CD4-positive, alpha-beta T cell treated with Interleukin-6 at 100 ng/mL for 8 hours (primary cell): Measurements from ENCODE around the gene SCGB1A1.
A peak's percentile ranks its signal among the peaks of the same experiment; 100 is the strongest.

Source experiments
- DNase-seq: peaks from one replicate; pipeline ENCODE4 v3.0.0-alpha.2; 2020; ENCODE audit warnings: mixed read lengths, low spot score

SCGB1A1 gene

GRCh38 chr11:62398011-62398994 lies 20.5 kb upstream of the SCGB1A1 start:
- DNase-seq, result no peak

GRCh38 chr11:62399172-62399877 lies 19.5 kb upstream of the SCGB1A1 start:
- DNase-seq, result no peak

GRCh38 chr11:62399878-62400266 lies 19.0 kb upstream of the SCGB1A1 start:
- DNase-seq, result no peak

DNA sequence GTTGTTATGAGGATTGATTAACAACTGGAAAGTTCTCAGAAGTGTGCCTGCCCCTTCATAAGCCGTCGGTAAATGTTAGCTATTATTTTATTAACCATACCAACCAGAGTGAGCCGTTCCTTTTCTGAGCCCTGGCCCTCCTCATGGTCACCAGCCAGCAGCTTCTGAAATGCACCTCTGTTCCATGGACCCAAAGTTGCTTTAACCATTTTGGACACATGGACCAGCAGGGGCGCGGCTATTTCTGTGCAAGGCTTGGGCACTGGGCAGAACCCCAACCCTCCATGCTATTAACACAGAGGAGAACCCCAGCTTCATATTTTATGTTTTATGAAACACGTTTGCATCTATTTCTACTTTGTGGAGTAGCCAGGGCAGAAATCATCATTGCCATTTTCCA lies 18.6 kb upstream of the SCGB1A1 start:
- DNase-seq, result no peak

GRCh38 chr11:62400760-62401159 lies 18.1 kb upstream of the SCGB1A1 start:
- DNase-seq, result no peak

DNA sequence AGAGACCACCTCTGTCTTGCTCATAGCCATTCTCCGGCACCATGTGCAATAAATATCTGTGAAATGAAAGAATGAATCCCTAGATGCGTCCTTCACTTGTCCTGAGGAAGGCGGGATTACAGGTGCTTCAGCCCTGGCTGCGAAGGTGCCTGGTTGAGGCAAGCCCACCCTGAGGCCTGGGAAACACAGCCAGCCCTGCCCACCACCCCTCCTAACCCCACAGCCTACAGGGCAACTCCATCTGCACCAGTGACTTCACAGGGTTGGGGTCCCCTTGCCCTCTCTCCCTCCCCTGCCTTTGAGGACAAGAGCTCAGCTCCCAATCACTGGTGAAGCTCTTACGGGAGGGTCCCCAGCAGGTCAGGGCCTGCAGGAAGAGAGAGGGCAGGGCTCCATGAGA lies 17.5 kb upstream of the SCGB1A1 start:
- DNase-seq, result no peak

DNA sequence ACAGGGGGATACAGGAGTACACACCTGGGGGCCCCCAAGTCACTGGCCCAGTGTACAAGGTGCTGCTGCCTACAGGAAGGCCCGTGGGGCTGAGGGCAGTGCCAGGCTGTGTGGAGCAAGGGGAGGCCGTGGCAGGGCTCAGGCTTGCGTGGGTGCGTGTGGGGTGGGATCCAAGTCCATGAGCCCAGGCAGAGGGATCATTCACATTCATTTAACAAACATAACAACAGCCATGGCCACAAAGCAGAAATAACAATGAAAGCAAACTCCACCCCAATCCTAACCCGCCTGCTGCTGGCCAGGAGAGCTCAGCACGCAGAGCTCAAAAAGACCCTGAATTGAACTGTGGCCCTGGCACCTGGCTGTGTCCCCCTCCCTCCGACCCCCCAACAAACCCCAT lies 17.0 kb upstream of the SCGB1A1 start:
- no peak for DNase-seq

DNA sequence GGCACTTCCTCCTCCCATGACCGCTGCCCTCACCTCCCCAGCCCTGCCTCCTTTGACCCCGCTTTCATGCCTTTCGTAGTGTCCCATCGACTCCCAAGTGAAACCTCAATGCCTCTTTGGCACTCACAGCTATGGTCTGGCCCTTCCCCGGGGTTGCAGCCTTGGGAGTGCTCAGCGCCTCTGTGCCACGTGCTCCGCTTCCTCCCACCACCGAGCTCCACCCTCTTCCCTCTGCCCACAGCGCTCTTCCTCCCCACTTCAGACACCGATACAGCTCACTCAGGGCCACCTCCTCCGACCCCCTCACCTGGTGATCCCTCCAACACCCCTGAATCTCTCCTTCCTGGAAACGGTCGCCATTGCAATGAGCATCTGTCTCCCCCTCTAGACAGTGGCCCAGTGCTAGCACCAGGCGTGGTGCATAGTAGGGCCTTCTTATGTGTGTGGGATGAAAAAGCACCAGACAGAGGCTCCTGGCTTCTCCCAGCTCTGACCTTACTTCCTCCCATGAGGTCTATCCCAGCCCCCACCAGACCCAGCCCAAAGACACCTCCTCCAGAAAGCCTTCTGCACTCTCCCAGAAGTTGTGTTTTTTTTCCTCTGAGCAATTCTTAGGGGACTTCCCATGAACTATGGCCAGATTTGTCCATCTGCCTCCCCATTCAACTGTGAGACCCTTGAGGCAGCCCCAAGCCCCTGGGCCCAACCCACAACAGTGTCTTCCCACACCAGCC lies 16.4 kb upstream of the SCGB1A1 start:
- peak; percentile 66 for DNase-seq

DNA sequence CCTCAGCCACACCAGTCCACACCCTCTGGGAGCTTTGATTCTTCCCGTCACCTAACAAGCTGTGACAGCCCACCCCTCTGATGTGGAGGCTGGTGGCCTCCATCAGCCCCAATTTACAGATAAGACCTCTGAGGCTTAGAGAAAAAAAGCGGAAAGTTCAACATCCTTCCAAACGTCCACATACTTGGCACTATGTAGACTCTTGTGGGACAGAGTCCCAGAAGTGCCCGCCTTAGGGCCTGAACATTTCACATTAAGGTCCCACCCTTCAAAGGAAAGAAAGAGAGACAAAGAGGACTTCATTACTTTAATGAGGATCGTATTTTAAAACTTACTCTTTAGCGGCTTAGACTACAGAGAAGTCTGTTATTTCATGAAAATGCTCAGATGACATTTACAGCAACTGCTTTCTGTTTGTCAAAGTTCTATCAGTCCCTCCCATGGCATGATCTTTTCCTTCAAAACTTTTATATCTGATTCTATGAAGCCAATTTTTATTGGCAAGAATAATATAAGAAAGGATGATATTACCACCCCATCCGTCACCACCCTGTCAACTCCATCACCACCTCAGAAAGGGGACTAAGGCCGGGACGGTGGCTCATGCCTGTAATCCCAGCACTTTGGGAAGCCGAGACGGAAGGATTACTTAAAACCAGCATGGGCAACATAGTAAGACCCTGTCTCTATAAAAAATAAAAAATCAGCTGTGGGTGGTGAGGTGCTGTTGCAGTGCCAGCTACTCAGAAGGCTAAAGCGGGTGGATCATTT lies 15.7 kb upstream of the SCGB1A1 start:
- no peak for DNase-seq

DNA sequence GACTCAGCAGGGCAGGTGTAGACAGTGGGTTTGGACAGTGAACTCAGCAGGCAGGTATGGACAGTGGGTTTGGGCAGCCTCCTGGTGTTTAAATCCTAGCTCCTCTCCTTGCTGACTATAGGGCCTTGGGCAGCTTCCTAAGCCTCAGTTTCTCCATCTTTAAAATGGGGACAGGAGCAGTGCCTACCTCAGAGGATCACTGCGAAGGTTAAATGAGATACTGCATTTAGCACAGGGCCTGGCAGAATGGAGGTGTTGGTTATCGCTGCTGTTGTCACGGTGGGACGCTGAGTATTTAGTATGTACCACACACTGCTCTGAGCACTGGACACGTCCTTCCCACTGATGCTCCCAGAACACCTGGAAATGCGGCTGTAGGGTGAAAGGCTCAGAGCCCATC lies 14.4 kb upstream of the SCGB1A1 start:
- no peak for DNase-seq

GRCh38 chr11:62404901-62405300 lies 13.9 kb upstream of the SCGB1A1 start:
- no peak for DNase-seq

GRCh38 chr11:62406034-62406433 lies 12.8 kb upstream of the SCGB1A1 start:
- no peak for DNase-seq

DNA sequence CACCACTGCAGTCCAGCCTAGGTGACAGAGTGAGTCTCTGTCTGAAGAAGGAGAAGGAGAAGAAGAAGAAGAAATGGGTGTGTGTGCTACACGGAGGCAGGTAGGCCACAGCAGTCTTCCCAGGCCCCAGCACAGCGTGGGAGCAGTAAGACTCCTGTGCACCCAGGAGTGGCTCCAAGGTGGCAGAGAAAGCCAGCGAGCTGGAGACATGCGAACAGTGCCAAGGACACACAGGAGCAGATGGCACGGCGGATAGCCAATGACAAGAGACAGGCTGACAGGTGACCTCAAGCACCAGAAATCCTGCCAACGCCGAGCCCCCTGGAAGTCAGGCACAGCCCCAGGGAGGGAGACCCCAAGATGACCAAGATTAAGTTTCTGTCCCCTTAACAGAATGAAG lies 9.0 kb upstream of the SCGB1A1 start:
- DNase-seq, result no peak

GRCh38 chr11:62410972-62411371 lies 7.9 kb upstream of the SCGB1A1 start:
- no peak for DNase-seq

DNA sequence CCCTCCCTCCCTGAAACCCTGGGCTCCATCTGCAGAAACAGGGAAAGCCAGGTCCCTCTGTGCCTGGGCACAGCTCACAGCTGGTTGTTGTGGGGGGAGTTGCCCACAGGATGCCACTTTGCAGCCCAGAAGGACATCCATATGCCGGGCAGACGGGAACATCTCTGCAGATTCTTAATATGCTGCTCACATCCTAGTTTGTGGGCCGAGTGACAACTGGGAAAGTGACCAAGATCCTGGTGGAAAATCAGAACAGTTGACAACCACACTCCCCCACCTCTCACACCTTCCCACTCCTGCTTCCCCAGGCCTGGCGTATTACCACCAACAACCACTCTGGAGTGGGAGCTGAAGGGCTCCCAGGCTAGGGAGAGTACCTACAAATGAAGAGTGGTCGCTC lies 7.3 kb upstream of the SCGB1A1 start:
- no peak for DNase-seq

- no peak for DNase-seq
Observed at GRCh38 chr11:62413060-62413696, 5.7 kb upstream of the SCGB1A1 start.

DNA sequence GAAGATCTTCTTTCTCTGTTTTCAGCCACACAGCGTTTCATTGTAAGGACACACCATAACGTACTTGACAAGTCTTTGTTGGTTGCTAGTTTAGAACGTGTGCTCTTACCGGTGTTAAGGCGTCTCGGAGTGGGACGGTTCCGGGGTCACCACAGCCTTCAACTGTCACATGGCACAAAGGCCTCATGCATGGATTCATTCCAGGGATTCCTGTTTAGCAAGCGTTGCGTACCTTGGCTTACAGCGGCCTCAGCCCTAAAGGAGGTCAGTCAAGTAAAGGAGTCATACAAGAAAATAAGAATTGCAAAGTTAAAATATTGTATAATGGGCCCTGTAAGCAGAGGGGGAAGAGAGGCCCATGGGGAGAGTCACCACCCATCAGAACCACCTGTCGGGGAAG lies 2.2 kb upstream of the SCGB1A1 start:
- no peak for DNase-seq

- DNase-seq, result no peak
Observed at GRCh38 chr11:62418136-62418535, 697 bp upstream of the SCGB1A1 start.

DNA sequence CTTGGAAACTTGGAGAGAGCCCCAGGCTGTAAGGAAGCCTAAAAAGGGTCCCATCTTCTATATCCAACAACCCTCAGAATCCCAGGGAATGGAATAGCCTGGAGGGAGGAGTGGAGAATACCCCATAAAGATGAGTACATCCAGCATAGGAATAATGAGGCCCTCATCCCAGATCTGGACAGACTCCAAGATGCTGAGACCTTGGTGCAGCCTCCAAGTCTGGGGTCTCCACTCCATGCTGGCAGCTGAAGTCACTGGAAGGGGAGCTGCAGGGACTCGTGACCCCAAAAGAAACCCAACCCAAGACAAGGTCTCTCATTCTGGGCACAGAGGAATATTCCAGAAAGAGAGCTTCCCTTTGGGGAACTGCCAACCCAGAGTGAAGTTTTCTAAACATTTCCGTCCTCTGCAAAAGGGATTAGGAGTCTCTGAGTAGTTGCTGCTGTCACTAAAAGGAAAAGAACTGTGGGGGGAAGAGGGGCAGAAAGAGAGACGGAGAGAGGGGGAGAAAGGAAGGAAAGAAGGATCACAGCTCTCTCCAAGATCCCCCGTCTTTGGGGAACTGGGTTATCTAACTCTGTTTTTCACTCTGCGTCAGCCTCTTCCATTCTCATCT lies 589 bp downstream of the SCGB1A1 start:
- DNase-seq, result no peak

DNA sequence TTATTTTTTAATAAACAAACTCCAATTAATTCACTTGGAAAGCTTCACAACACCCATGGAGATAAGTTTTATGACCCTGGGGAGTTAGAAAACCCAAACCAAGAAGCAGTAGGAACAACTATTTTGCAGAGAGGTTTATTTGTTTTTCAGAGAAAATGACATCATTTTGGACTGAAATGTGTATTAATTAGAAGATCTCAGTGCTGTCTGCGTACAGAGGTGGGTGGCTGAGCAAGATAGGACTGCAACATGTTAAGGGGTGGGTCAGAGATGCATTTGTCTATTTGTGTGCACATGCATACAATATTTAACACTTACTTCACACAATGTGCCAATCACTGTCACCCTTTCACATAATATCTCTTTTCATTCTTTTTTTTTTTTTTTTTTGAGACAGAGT lies 1.1 kb downstream of the SCGB1A1 start:
- DNase-seq, result no peak

DNA sequence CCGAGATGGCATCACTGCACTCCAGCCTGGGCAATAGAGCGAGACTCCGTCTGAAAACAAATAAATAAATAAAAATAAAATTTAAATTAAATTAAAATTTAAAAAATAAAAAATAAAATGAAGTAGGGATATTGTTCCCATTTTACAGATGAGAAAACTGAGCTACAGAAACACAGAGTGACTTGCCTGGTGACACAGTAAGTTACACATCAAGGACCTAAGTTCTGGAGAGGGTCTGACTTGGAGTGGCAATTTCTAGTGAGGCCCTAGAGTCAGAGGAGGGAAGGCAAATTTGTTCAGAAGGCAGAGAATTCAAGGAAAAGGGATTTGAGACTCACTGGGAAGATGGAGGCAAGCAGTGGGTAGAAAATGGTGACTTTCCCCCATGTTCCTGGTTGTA lies 2.0 kb downstream of the SCGB1A1 start:
- DNase-seq, result no peak
